ENCODE results near the gene BACH2.

- no peak for TF ChIP-seq CTCF (IDR thresholded peaks at IDR 0.05; ENCODE audit: poor library complexity, severe bottlenecking)
- no peak for TF ChIP-seq EZH2 (IDR thresholded peaks at IDR 0.05; ENCODE audit: borderline replicate concordance, insufficient read depth, low read length, poor library complexity, severe bottlenecking)
- TF ChIP-seq SMC3 (conservative IDR thresholded peaks at IDR 0.05; ENCODE audit: poor library complexity) = no peak
- TF ChIP-seq RAD21 (conservative IDR thresholded peaks at IDR 0.05) = no peak
- TF ChIP-seq POLR2AphosphoS5 (IDR thresholded peaks at IDR 0.05) = no peak
- no peak for TF ChIP-seq REST (IDR thresholded peaks at IDR 0.05; ENCODE audit: borderline replicate concordance)
- no peak for TF ChIP-seq MXI1 (conservative IDR thresholded peaks at IDR 0.05; ENCODE audit: poor library complexity, severe bottlenecking)
Observed at GRCh38 chr6:90158936-90159335, 137.7 kb downstream of the BACH2 start.
